CD4-positive, alpha-beta T cell treated with Interleukin-4 for 4 hours (primary cell): ENCODE data around the gene YWHAG.
"Not testable (repeated sequence)": the region's sequence is repeated elsewhere in the genome, so short reads cannot be mapped to it uniquely, and the experiment has no call there.

Source experiments
- DNase-seq: peaks from one replicate; pipeline ENCODE4 v3.0.0-alpha.2; 2020

Gene YWHAG

GRCh38 chr7:76346097-76346496 lies 12.7 kb downstream of the YWHAG start:
- no peak for DNase-seq

GRCh38 chr7:76343931-76344321 lies 14.9 kb downstream of the YWHAG start:
- DNase-seq, result no peak

- no peak for DNase-seq
Observed at GRCh38 chr7:76343294-76343930, 15.4 kb downstream of the YWHAG start.

GRCh38 chr7:76342222-76342621 lies 16.6 kb downstream of the YWHAG start:
- no peak for DNase-seq

- no peak for DNase-seq
Observed at GRCh38 chr7:76340617-76341131, 18.1 kb downstream of the YWHAG start.

GRCh38 chr7:76338298-76339084 lies 20.3 kb downstream of the YWHAG start:
- DNase-seq, result no peak

- DNase-seq, result no peak
Observed at GRCh38 chr7:76337147-76337546, 21.6 kb downstream of the YWHAG start.

GRCh38 chr7:76336094-76336493 lies 22.7 kb downstream of the YWHAG start:
- DNase-seq, result no peak

GRCh38 chr7:76335417-76335816 lies 23.4 kb downstream of the YWHAG start:
- DNase-seq, result not testable (repeated sequence)

GRCh38 chr7:76334320-76334967 lies 24.3 kb downstream of the YWHAG start:
- no peak for DNase-seq

GRCh38 chr7:76333511-76334101 lies 25.2 kb downstream of the YWHAG start:
- no peak for DNase-seq

GRCh38 chr7:76332078-76332477 lies 26.7 kb downstream of the YWHAG start:
- DNase-seq, result no peak

- DNase-seq, result no peak
Observed at GRCh38 chr7:76330673-76331072, 28.1 kb downstream of the YWHAG start.

- DNase-seq, result no peak
Observed at GRCh38 chr7:76330261-76330660, 28.5 kb downstream of the YWHAG start.

- DNase-seq, result no peak
Observed at GRCh38 chr7:76329479-76329878, 29.3 kb downstream of the YWHAG start.

GRCh38 chr7:76328389-76328788 lies 30.4 kb downstream of the YWHAG start:
- DNase-seq, result no peak

GRCh38 chr7:76327610-76328009 lies 31.2 kb downstream of the YWHAG start:
- DNase-seq, result no peak

- no peak for DNase-seq
Observed at GRCh38 chr7:76326646-76327233, 32.1 kb downstream of the YWHAG start.

GRCh38 chr7:76325811-76326210 lies 33.0 kb downstream of the YWHAG start:
- no peak for DNase-seq

GRCh38 chr7:76325092-76325491 lies 33.7 kb downstream of the YWHAG start:
- no peak for DNase-seq

GRCh38 chr7:76318488-76319353 lies 40.1 kb downstream of the YWHAG start:
- DNase-seq, result peak; percentile 79
